ENCODE measurements around the gene ARHGEF19. TPM values are rescaled to one million over a fixed set of nuclear protein-coding genes. Genes with fewer than 3 reads are reported as not detected.

Gene ARHGEF19
- total and polyA plus RNA-seq, 9 of the 15 experiments (the other 6 are each of a cell fraction or from before 2014, with no cell fraction given), result 0.73 to 21.0 (median 5.2) TPM

GRCh38 chr1:16206547-16207317, 5.7 kb downstream of the ARHGEF19 start (continued):
- TF ChIP-seq CTCF (IDR thresholded peaks at IDR 0.05 in 2 of 3, conservative IDR thresholded peaks at IDR 0.05 in 1 of 3; ENCODE audit: insufficient read depth in 2 of 3, low read depth in 1 of 3, low read length in 3 of 3), result 0 out of 6 replicates have a peak, but pooled peaks of 1 of the 3 experiments have one; percentile 2
- TF ChIP-seq AFF1 (IDR thresholded peaks at IDR 0.05; ENCODE audit: low read depth in 1 of 2, partially characterized antibody in 2 of 2), result no peak
- no peak for TF ChIP-seq MXD1 (CRISPR knock-in tag; IDR thresholded peaks at IDR 0.05; ENCODE audit: borderline replicate concordance, poor library complexity, severe bottlenecking)
- TF ChIP-seq LEF1 (IDR thresholded peaks at IDR 0.05), result no peak; the same call in 1 of the 2 replicates
- no peak for TF ChIP-seq IRF1 (CRISPR knock-in tag; IDR thresholded peaks at IDR 0.05; ENCODE audit: borderline replicate concordance)
- TF ChIP-seq MITF (IDR thresholded peaks at IDR 0.05), result no peak
- TF ChIP-seq E4F1 (CRISPR knock-in tag; IDR thresholded peaks at IDR 0.05; ENCODE audit: borderline replicate concordance), result no peak
- 0 out of 2 replicates have a peak, but pooled peaks have one; percentile 79 for TF ChIP-seq KAT7 (CRISPR knock-in tag; IDR thresholded peaks at IDR 0.05; ENCODE audit: borderline replicate concordance)
- TF ChIP-seq SRSF3 (IDR thresholded peaks at IDR 0.05; ENCODE audit: insufficient read depth, low read length), result no peak
- no peak for TF ChIP-seq BRF2 (IDR thresholded peaks at IDR 0.05; ENCODE audit: borderline replicate concordance, insufficient read depth, insufficient read length)
- no peak for TF ChIP-seq XRCC5 (IDR thresholded peaks at IDR 0.05; ENCODE audit: low read depth, low read length)
- no peak for TF ChIP-seq NCOA1 (IDR thresholded peaks at IDR 0.05; ENCODE audit: low read depth)

Data from K562 (cell line).